Measurements from ENCODE around the gene NSMCE3. TPM values are rescaled to one million over a fixed set of nuclear protein-coding genes. Genes with fewer than 3 reads are reported as not detected.
A peak's percentile ranks its signal among the peaks of the same experiment; 100 is the strongest.

The NSMCE3 gene
- total RNA-seq (2014; rRNA removed) (7.0 and 8.0 TPM in 2 replicates), Bru-seq, nascent RNA (percentile 62 among the genes with signal in this experiment), BruChase-seq, experiment 1, labeled RNA remaining after a 6-hour chase (percentile 78 among the genes with signal in this experiment), BruChase-seq, experiment 2, labeled RNA remaining after a 2-hour chase (percentile 86 among the genes with signal in this experiment)
- long read RNA-seq, full-length matches to known transcripts, result 30 of 30 reads
- long read RNA-seq, partial matches to known transcripts, result 0 of 30 reads
- long read RNA-seq, other reads (novel, unspliced or antisense), result 0 of 30 reads

GRCh38 chr15:29269485-29270168 lies at the start of gene NSMCE3:
NSMCE3 (minus strand) TSS chr15:29269822; CDS start chr15:29269705, 117 bp downstream.
- Histone ChIP-seq H3K27me3 (ENCODE audit: low read length) (no peaks in the 10 kb centered on the region), H3K36me3 (ENCODE audit: low read depth, low read length) (no peaks in the 10 kb centered on the region), H3K27ac (ENCODE audit: low read length) (0 out of 2 replicates have a peak within 1 kb of the TSS, but pooled peaks have one; percentile 4), H3K9me2 (replicated peaks; ENCODE audit: low read length) (no peaks in the 10 kb centered on the region), H3K4me1 (ENCODE audit: insufficient read depth, low read length) (peaks cover 20% of the 10 kb centered on the region), H4K20me1 (ENCODE audit: low read length) (no peaks in the 10 kb centered on the region), H3K9ac (ENCODE audit: low read length) (peak within 1 kb of the TSS; percentile 86), H3K9me3 (ENCODE audit: low read length) (no peaks in the 10 kb centered on the region), H3K4me3 (ENCODE audit: low read length) (peak within 1 kb of the TSS; percentile 90), H3K79me2 (ENCODE audit: low read length) (peaks cover 22% of the 10 kb centered on the region), H3F3A (ENCODE audit: low read length, unreplicated experiment) (no peaks in the 10 kb centered on the region), H2AFZ (ENCODE audit: low read length) (peak within 1 kb of the TSS; percentile 93), H3K4me2 (ENCODE audit: low read length) (peak within 1 kb of the TSS; percentile 91)
- POLR2A ChIA-PET (ENCODE audit: unreplicated experiment), result no interaction called here
- no TSS peak for BruUV-seq (replicated peaks)
- ATAC-seq (peak; percentile 96), DNase-seq (peak; percentile 86)
- TF ChIP-seq EZH2phosphoT487 (IDR thresholded peaks at IDR 0.05; ENCODE audit: borderline replicate concordance, low read length) (no peak), CTCF (conservative IDR thresholded peaks at IDR 0.05; ENCODE audit: low read depth, low read length) (no peak), EZH2 (IDR thresholded peaks at IDR 0.05; ENCODE audit: low read length, unreplicated experiment) (no peak)
- intact Hi-C loops (cut with micrococcal nuclease), result no loop called here
- CTCF ChIA-PET, result no interaction called here

- no peaks in the 10 kb centered on the region for H4K20me1 ChIP-seq (ENCODE audit: low read length)
- intact Hi-C loops (cut with micrococcal nuclease), result no loop called here
- no peak overlapping the region for H3K4me2 ChIP-seq (ENCODE audit: low read length)
- no peaks in the 10 kb centered on the region for H3K79me2 ChIP-seq (ENCODE audit: low read length)
- POLR2A ChIA-PET (ENCODE audit: unreplicated experiment), result no interaction called here
- H3F3A ChIP-seq (ENCODE audit: low read length, unreplicated experiment), result no peaks in the 10 kb centered on the region
- H3K27me3 ChIP-seq (ENCODE audit: low read length), result peaks cover 63% of the 10 kb centered on the region
- no peaks in the 10 kb centered on the region for H3K4me1 ChIP-seq (ENCODE audit: insufficient read depth, low read length)
- no peak overlapping the region for H3K9ac ChIP-seq (ENCODE audit: low read length)
- H3K27ac ChIP-seq (ENCODE audit: low read length), result no peak overlapping the region
- H3K9me2 ChIP-seq (replicated peaks; ENCODE audit: low read length), result no peaks in the 10 kb centered on the region
- CTCF ChIA-PET, result no interaction called here
- no peaks in the 10 kb centered on the region for H3K9me3 ChIP-seq (ENCODE audit: low read length)
- ATAC-seq (no peak), DNase-seq (no peak)
- H2AFZ ChIP-seq (ENCODE audit: low read length), result no peak overlapping the region
- H3K36me3 ChIP-seq (ENCODE audit: low read depth, low read length), result no peaks in the 10 kb centered on the region
- TF ChIP-seq EZH2phosphoT487 (IDR thresholded peaks at IDR 0.05; ENCODE audit: borderline replicate concordance, low read length), result no peak
- no peak for TF ChIP-seq CTCF (conservative IDR thresholded peaks at IDR 0.05; ENCODE audit: low read depth, low read length)
- no peak for TF ChIP-seq EZH2 (IDR thresholded peaks at IDR 0.05; ENCODE audit: low read length, unreplicated experiment)
- no peak overlapping the region for H3K4me3 ChIP-seq (ENCODE audit: low read length)
- no TSS peak for BruUV-seq (replicated peaks)
These were observed 46.8 kb upstream of the NSMCE3 start for GRCh38 chr15:29316422-29316821.

- ChIA-PET POLR2A (ENCODE audit: unreplicated experiment) (no interaction called here), CTCF (interaction anchor here (0.7 kb wide), 1 partner anchor 32 kb away, joined by 3 read pairs; no protein-coding TSS in a partner anchor)
- no peak overlapping the region for H3K9ac ChIP-seq (ENCODE audit: low read length)
- H3K27ac ChIP-seq (ENCODE audit: low read length), result no peak overlapping the region
- H4K20me1 ChIP-seq (ENCODE audit: low read length), result no peaks in the 10 kb centered on the region
- no peaks in the 10 kb centered on the region for H3F3A ChIP-seq (ENCODE audit: low read length, unreplicated experiment)
- no peak overlapping the region for H3K4me3 ChIP-seq (ENCODE audit: low read length)
- H2AFZ ChIP-seq (ENCODE audit: low read length), result no peak overlapping the region
- peaks cover 58% of the 10 kb centered on the region for H3K27me3 ChIP-seq (ENCODE audit: low read length)
- ATAC-seq (no peak; the same call in 1 of the 2 replicates), DNase-seq (peak; percentile 21)
- H3K9me3 ChIP-seq (ENCODE audit: low read length), result no peaks in the 10 kb centered on the region
- intact Hi-C loops (cut with micrococcal nuclease), result no loop called here
- H3K4me1 ChIP-seq (ENCODE audit: insufficient read depth, low read length), result no peaks in the 10 kb centered on the region
- no peak overlapping the region for H3K4me2 ChIP-seq (ENCODE audit: low read length)
- H3K36me3 ChIP-seq (ENCODE audit: low read depth, low read length), result no peaks in the 10 kb centered on the region
- H3K9me2 ChIP-seq (replicated peaks; ENCODE audit: low read length), result no peaks in the 10 kb centered on the region
- no TSS peak for BruUV-seq (replicated peaks)
- TF ChIP-seq EZH2phosphoT487 (IDR thresholded peaks at IDR 0.05; ENCODE audit: borderline replicate concordance, low read length), result no peak
- no peak for TF ChIP-seq CTCF (conservative IDR thresholded peaks at IDR 0.05; ENCODE audit: low read depth, low read length)
- TF ChIP-seq EZH2 (IDR thresholded peaks at IDR 0.05; ENCODE audit: low read length, unreplicated experiment), result no peak
- H3K79me2 ChIP-seq (ENCODE audit: low read length), result no peaks in the 10 kb centered on the region
These were observed 42.8 kb upstream of the NSMCE3 start for GRCh38 chr15:29312387-29312786.
